BE2C (cell line): ENCODE results near the gene AP4E1.
"Not testable (repeated sequence)": the region's sequence is repeated elsewhere in the genome, so short reads cannot be mapped to it uniquely, and the experiment has no call there.

Experiments used
- DNase-seq: peaks from one replicate; pipeline ENCODE4 v3.0.0-alpha.2; 2020
- H3K27me3 ChIP-seq: fragments of 250-450 bp; sonication (Bioruptor Pico); 2 replicates; pipeline ENCODE4 v1.5.1; 2020; ENCODE audit warnings: mild to moderate bottlenecking
- H3K36me3 ChIP-seq: fragments of 250-450 bp; sonication (Bioruptor Pico); 2 replicates; pipeline ENCODE4 v1.5.1; 2020; ENCODE audit warnings: mild to moderate bottlenecking
- H3K4me1 ChIP-seq: fragments of 250-450 bp; sonication (Bioruptor Pico); 2 replicates; pipeline ENCODE4 v1.5.1; 2020
- H3K4me3 ChIP-seq: 2 replicates; pipeline ENCODE4 v1.5.1; 2011; ENCODE audit warnings: low read depth, low read length
- H3K9me3 ChIP-seq: fragments of 250-450 bp; sonication (Bioruptor Pico); 2 replicates; pipeline ENCODE4 v1.5.1; 2020
- TF ChIP-seq, protein P1 (sequence below): IDR thresholded peaks from 2 replicates; pipeline ENCODE4 v1.5.1; 2012; ENCODE audit warnings: mild to moderate bottlenecking, low read depth, low read length

The AP4E1 gene

DNA sequence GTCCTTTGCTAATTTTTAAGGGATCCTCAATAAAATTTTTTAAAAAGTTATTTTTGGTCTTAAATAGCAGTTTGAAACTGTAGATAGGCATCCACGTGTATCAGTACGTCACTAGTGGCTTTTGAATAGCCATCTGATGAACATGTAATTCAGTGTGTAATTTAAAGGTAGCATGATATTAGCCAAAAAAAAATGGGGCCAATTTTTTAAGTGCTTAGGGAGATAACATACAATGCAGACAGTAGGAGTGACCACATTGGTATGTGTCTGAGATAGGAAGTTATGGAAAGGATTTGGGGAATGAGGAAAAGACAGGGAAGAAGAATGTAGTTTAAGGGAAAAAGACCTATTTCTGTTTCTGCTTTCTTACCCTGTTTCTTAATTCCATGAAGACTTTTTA lies 2.5 kb downstream of the AP4E1 start:
- no peaks in the 10 kb centered on the region for H3K4me1 ChIP-seq
- H3K9me3 ChIP-seq, result no peaks in the 10 kb centered on the region
- H3K27me3 ChIP-seq, result no peaks in the 10 kb centered on the region
- DNase-seq, result no peak
- peaks cover 6% of the 10 kb centered on the region for H3K36me3 ChIP-seq
- TF ChIP-seq, protein P1, sequence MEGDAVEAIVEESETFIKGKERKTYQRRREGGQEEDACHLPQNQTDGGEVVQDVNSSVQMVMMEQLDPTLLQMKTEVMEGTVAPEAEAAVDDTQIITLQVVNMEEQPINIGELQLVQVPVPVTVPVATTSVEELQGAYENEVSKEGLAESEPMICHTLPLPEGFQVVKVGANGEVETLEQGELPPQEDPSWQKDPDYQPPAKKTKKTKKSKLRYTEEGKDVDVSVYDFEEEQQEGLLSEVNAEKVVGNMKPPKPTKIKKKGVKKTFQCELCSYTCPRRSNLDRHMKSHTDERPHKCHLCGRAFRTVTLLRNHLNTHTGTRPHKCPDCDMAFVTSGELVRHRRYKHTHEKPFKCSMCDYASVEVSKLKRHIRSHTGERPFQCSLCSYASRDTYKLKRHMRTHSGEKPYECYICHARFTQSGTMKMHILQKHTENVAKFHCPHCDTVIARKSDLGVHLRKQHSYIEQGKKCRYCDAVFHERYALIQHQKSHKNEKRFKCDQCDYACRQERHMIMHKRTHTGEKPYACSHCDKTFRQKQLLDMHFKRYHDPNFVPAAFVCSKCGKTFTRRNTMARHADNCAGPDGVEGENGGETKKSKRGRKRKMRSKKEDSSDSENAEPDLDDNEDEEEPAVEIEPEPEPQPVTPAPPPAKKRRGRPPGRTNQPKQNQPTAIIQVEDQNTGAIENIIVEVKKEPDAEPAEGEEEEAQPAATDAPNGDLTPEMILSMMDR, result no peak
- H3K4me3 ChIP-seq, result no peak overlapping the region

DNA sequence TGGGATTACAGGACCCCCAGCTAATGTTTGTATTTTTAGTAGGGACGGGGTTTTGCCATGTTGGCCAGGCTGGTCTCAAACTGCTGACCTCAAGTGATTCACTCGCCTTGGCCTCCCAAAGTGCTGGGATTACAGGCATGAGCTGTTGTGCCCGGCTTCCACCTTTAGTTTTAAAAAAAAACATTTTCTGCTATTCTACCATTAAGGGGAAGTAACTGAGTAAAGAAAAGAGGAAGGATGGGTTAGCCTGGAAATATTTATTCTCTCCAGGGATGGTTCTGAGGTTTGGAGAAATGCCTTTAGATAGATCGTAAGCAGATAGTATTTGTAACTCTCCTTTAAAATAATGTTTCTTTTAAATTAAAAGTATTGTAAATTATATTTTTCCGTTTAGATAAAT lies 3.1 kb downstream of the AP4E1 start:
- H3K36me3 ChIP-seq, result peaks cover 6% of the 10 kb centered on the region
- H3K4me3 ChIP-seq, result no peak overlapping the region
- no peak for DNase-seq
- H3K9me3 ChIP-seq, result no peaks in the 10 kb centered on the region
- TF ChIP-seq, protein P1, result no peak
- H3K27me3 ChIP-seq, result no peaks in the 10 kb centered on the region
- H3K4me1 ChIP-seq, result no peaks in the 10 kb centered on the region

DNA sequence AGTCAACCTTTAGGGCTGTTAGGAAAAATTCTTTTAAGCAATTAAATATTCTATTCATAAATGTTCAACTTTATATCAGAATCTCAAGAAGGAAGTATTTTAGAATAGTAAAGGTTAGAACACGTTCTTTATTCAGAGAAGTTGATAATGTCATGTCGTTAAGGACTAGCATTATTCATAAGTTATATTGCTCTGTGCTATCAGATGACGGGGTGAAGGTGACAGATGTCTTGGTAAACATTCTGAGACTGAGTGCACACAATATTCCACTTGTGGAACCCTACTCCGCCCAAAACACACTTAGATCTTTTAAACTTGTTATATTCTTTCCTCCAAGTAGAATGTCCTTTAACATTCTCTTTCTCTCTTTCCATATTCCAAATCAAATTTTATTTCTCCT lies 7.9 kb downstream of the AP4E1 start:
- no peak for DNase-seq
- H3K36me3 ChIP-seq, result peaks cover 9% of the 10 kb centered on the region
- H3K27me3 ChIP-seq, result no peaks in the 10 kb centered on the region
- H3K4me1 ChIP-seq, result no peaks in the 10 kb centered on the region
- no peaks in the 10 kb centered on the region for H3K9me3 ChIP-seq
- no peak overlapping the region for H3K4me3 ChIP-seq
- TF ChIP-seq, protein P1, result no peak

DNA sequence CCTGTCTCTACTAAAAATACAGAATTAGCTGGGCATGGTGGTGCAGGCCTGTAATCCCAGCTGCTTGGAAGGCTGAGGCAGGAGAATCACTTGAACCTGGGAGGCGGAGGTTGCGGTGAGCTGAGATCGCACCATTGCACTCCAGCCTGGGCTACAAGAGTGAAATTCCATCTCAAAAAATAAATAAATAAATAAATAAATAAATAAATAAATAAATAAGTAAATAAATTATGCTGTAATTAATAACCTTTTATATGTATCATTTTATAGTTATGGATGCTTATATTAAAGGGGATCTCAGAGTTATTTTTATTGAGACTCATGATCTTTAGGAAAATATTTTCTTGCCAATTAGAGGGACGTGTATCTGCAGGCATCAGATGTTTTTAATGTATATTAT lies 10.9 kb downstream of the AP4E1 start:
- H3K9me3 ChIP-seq, DNase-seq, H3K36me3 ChIP-seq, H3K4me3 ChIP-seq, H3K4me1 ChIP-seq, H3K27me3 ChIP-seq: not testable (repeated sequence)

DNA sequence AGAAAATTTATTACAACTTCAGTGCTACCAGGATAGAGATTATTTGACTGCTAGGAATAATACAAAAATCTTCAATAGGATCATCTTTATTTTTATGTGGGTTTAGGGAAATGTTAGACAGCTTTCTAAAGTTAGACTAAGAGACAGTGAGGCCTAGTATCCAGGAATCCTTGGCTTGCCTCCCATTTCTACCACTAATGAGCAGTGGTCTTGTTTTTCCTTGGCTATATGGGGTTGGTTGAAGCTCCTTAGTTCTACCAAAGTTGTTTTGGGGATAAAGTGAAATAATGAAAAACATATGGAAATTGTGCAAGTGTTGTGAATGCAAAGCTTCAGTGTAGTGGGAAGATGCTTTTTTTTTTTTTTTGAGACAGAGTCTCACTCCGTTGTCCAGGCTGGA lies 16.8 kb downstream of the AP4E1 start:
- H3K9me3 ChIP-seq, result no peaks in the 10 kb centered on the region
- no peak for DNase-seq
- H3K36me3 ChIP-seq, result no peaks in the 10 kb centered on the region; the same call in none of the 2 replicates
- H3K27me3 ChIP-seq, result no peaks in the 10 kb centered on the region
- no peak overlapping the region for H3K4me3 ChIP-seq
- no peaks in the 10 kb centered on the region for H3K4me1 ChIP-seq
- TF ChIP-seq, protein P1, result no peak

DNA sequence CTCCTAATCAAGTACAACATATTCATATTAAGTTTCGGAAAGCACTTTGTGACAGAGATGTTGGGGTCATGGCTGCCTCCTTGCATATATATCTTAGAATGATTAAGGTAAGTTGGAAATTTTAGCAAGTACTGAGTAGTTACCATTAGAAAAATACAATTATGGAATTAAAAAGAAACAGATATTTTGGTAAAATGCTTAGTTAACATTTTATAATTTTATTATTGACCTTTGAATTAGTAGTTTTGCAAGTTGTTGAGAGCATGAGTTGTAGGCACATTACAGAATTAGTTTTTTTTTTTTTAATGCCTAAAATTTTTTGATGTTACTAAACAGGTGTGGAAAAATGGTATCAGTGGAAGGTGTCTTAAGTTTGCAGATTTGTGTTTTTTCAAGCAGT lies 20.6 kb downstream of the AP4E1 start:
- no peak for DNase-seq
- H3K4me1 ChIP-seq, result no peaks in the 10 kb centered on the region
- no peaks in the 10 kb centered on the region; the same call in none of the 2 replicates for H3K36me3 ChIP-seq
- H3K27me3 ChIP-seq, result no peaks in the 10 kb centered on the region
- TF ChIP-seq, protein P1, result no peak
- no peaks in the 10 kb centered on the region for H3K9me3 ChIP-seq
- no peak overlapping the region for H3K4me3 ChIP-seq

DNA sequence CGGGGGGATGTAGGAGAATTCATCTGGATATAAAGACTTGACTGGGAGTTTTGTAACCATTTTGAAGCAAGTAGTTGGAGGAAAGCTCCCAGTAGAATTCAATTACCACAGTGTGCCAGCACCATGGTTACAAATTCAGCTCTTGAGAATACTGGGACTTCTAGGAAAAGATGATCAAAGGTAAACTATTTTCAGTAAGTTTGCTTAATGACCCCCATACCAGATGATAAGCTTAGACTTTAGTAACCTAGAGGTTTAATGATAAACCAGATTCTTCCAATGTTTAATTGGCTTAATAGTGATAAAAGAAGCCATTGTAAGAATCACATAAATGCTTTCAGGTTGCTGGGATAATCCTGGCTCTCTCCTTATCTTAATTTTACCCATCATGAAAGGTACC lies 22.3 kb downstream of the AP4E1 start:
- Histone ChIP-seq H3K36me3 (no peaks in the 10 kb centered on the region; the same call in none of the 2 replicates), H3K27me3 (no peaks in the 10 kb centered on the region), H3K4me1 (no peaks in the 10 kb centered on the region), H3K4me3 (no peak overlapping the region), H3K9me3 (no peaks in the 10 kb centered on the region)
- no peak for DNase-seq
- TF ChIP-seq, protein P1, result no peak
